ENCODE measurements around the gene CDK5. TPM values are rescaled to one million over a fixed set of nuclear protein-coding genes. Genes with fewer than 3 reads are reported as not detected.

CDK5 gene
- total and polyA plus RNA-seq, 9 of the 15 experiments (the other 6 are each of a cell fraction or from before 2014, with no cell fraction given): 3.2 to 38.0 (median 27.5) TPM

- TF ChIP-seq CREB3L1 (IDR thresholded peaks at IDR 0.05; ENCODE audit: borderline replicate concordance, low read depth): peak; percentile 98
- peak; percentile 86 for TF ChIP-seq RNF2 (IDR thresholded peaks at IDR 0.05)
- TF ChIP-seq PHB (CRISPR knock-in tag; IDR thresholded peaks at IDR 0.05): no peak
- peak; percentile 83; the same call in 1 of the 2 replicates for TF ChIP-seq HBP1 (CRISPR knock-in tag; IDR thresholded peaks at IDR 0.05)
- no peak for TF ChIP-seq ATF2 (CRISPR knock-in tag; IDR thresholded peaks at IDR 0.05)
- no peak for TF ChIP-seq ZNF280B (CRISPR knock-in tag; IDR thresholded peaks at IDR 0.05)
- TF ChIP-seq HDAC2 (IDR thresholded peaks at IDR 0.05): peak; percentile 90
- TF ChIP-seq EP400 (IDR thresholded peaks at IDR 0.05): peak; percentile 96
- peak in 1 of 2 experiments; percentile 74; a peak in 3 of 4 replicates for TF ChIP-seq RCOR1 (IDR thresholded peaks at IDR 0.05; ENCODE audit: borderline replicate concordance in 1 of 2, low read depth in 2 of 2, low read length in 2 of 2)
- TF ChIP-seq ILK (tag; IDR thresholded peaks at IDR 0.05; ENCODE audit: borderline replicate concordance, low read depth): no peak
- TF ChIP-seq, protein P1, sequence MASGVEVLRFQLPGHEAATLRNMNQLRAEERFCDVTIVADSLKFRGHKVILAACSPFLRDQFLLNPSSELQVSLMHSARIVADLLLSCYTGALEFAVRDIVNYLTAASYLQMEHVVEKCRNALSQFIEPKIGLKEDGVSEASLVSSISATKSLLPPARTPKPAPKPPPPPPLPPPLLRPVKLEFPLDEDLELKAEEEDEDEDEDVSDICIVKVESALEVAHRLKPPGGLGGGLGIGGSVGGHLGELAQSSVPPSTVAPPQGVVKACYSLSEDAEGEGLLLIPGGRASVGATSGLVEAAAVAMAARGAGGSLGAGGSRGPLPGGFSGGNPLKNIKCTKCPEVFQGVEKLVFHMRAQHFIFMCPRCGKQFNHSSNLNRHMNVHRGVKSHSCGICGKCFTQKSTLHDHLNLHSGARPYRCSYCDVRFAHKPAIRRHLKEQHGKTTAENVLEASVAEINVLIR (CRISPR knock-in tag; IDR thresholded peaks at IDR 0.05): 0 out of 2 replicates have a peak, but pooled peaks have one; percentile 3
- peak; percentile 51; the same call in 1 of the 2 replicates for TF ChIP-seq MAFK (IDR thresholded peaks at IDR 0.05; ENCODE audit: low read length)
- TF ChIP-seq, protein P2, sequence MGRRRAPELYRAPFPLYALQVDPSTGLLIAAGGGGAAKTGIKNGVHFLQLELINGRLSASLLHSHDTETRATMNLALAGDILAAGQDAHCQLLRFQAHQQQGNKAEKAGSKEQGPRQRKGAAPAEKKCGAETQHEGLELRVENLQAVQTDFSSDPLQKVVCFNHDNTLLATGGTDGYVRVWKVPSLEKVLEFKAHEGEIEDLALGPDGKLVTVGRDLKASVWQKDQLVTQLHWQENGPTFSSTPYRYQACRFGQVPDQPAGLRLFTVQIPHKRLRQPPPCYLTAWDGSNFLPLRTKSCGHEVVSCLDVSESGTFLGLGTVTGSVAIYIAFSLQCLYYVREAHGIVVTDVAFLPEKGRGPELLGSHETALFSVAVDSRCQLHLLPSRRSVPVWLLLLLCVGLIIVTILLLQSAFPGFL (CRISPR knock-in tag; IDR thresholded peaks at IDR 0.05): peak; percentile 100; the same call in 1 of the 2 replicates
- no peak for TF ChIP-seq ZNF124 (CRISPR knock-in tag; IDR thresholded peaks at IDR 0.05)
- peak; percentile 94 for TF ChIP-seq DIDO1 (tag; IDR thresholded peaks at IDR 0.05; ENCODE audit: low read depth)
- peak; percentile 51; the same call in 1 of the 2 replicates for TF ChIP-seq ZNF583 (CRISPR knock-in tag; IDR thresholded peaks at IDR 0.05)
- TF ChIP-seq TAF7 (tag; IDR thresholded peaks at IDR 0.05): peak; percentile 16; the same call in 1 of the 2 replicates
- peak; percentile 85 for TF ChIP-seq TBL1XR1 (IDR thresholded peaks at IDR 0.05; ENCODE audit: low read length in 2 of 2)
- TF ChIP-seq POLR2H (tag; IDR thresholded peaks at IDR 0.05; ENCODE audit: low read depth): no peak
Observed at GRCh38 chr7:151028131-151028947, 29.4 kb downstream of the CDK5 start, which contains the start of gene ABCB8 (continued).

Measured in K562 (cell line).